GM23338 (cell line): ENCODE measurements around the gene CD63.

ENCODE experiments used
- EZH2 ChIP-seq: fragments of 200-600 bp; sonication (generic); IDR thresholded peaks from one replicate; pipeline ENCODE4 v1.8.0; 2017; ENCODE audit warnings: antibody characterized with exemption, mild to moderate bottlenecking, low read depth; ENCODE audit not compliant: unreplicated experiment
- REST ChIP-seq: IDR thresholded peaks from one replicate; pipeline ENCODE4 v1.6.1; 2018; ENCODE audit warnings: antibody characterized with exemption; ENCODE audit not compliant: unreplicated experiment
- TF ChIP-seq, protein P1 (sequence below), 2 experiments: fragments of 200-600 bp in 1 of 2; sonication (generic) in 1 of 2; conservative IDR thresholded peaks; 2 replicates each; pipeline versions ENCODE4 v1.5.1 to v1.6.1; 2016 to 2017; ENCODE audit warnings: antibody characterized with exemption in 2 of 2, low read depth in 2 of 2, mild to moderate bottlenecking in 2 of 2, moderate library complexity in 1 of 2

GRCh38 chr12:55683676-55684075, 45.1 kb downstream of the CD63 start:
- TF ChIP-seq, protein P1, sequence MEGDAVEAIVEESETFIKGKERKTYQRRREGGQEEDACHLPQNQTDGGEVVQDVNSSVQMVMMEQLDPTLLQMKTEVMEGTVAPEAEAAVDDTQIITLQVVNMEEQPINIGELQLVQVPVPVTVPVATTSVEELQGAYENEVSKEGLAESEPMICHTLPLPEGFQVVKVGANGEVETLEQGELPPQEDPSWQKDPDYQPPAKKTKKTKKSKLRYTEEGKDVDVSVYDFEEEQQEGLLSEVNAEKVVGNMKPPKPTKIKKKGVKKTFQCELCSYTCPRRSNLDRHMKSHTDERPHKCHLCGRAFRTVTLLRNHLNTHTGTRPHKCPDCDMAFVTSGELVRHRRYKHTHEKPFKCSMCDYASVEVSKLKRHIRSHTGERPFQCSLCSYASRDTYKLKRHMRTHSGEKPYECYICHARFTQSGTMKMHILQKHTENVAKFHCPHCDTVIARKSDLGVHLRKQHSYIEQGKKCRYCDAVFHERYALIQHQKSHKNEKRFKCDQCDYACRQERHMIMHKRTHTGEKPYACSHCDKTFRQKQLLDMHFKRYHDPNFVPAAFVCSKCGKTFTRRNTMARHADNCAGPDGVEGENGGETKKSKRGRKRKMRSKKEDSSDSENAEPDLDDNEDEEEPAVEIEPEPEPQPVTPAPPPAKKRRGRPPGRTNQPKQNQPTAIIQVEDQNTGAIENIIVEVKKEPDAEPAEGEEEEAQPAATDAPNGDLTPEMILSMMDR (conservative IDR thresholded peaks at IDR 0.05; ENCODE audit: low read depth in 2 of 2), result no peak
- no peak for TF ChIP-seq EZH2
- no peak for TF ChIP-seq REST
